ENCODE data around the gene CCR5AS.

CCR5AS gene

DNA sequence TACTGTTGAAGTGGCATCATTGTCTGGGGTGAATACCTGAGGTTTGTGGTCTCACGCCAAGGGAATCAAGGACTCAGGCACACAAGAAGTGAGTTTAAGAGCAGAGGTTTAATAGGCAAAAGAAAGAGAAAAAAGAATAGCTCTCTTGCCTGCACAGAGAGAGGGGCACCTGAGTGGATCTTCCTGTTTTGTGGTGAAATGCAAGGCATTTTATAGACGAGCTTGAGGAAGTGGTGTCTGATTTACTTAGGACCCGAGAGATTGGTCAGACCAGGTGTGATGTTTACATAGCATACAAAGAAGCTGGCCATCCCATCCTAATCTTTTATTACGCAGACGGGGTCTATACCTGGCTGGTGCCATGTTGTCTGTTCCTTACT lies 22.9 kb downstream of the CCR5AS start:
- H2AFZ ChIP-seq (ENCODE audit: low read length), result no peak overlapping the region
- no peaks in the 10 kb centered on the region for H3K36me3 ChIP-seq (ENCODE audit: control insufficient read depth, insufficient read depth, low read length)
- no peak overlapping the region for H3K4me3 ChIP-seq (replicated peaks in 1 of 4; ENCODE audit: control extremely low read depth in 1 of 4, insufficient read depth in 1 of 4, low read depth in 3 of 4, low read length in 4 of 4)
- H4K20me1 ChIP-seq (ENCODE audit: control insufficient read depth, extremely low read depth, insufficient read depth, low read length), result no peaks in the 10 kb centered on the region
- H3K9me3 ChIP-seq (ENCODE audit: control insufficient read depth, insufficient read depth, low read depth, low read length), result no peaks in the 10 kb centered on the region
- H3K4me1 ChIP-seq (ENCODE audit: control insufficient read depth, extremely low read depth, insufficient read depth, low read length), result no peaks in the 10 kb centered on the region
- no peak overlapping the region for H3K27ac ChIP-seq (ENCODE audit: insufficient read depth, low read length)
- no peaks in the 10 kb centered on the region for H3K27me3 ChIP-seq (ENCODE audit: control insufficient read depth, insufficient read depth, low read length)
- H3K9ac ChIP-seq (ENCODE audit: insufficient read depth, low read length), result no peak overlapping the region
- no peaks in the 10 kb centered on the region for H3K79me2 ChIP-seq (ENCODE audit: control insufficient read depth, insufficient read depth, low read length)
- TF ChIP-seq, protein P1, sequence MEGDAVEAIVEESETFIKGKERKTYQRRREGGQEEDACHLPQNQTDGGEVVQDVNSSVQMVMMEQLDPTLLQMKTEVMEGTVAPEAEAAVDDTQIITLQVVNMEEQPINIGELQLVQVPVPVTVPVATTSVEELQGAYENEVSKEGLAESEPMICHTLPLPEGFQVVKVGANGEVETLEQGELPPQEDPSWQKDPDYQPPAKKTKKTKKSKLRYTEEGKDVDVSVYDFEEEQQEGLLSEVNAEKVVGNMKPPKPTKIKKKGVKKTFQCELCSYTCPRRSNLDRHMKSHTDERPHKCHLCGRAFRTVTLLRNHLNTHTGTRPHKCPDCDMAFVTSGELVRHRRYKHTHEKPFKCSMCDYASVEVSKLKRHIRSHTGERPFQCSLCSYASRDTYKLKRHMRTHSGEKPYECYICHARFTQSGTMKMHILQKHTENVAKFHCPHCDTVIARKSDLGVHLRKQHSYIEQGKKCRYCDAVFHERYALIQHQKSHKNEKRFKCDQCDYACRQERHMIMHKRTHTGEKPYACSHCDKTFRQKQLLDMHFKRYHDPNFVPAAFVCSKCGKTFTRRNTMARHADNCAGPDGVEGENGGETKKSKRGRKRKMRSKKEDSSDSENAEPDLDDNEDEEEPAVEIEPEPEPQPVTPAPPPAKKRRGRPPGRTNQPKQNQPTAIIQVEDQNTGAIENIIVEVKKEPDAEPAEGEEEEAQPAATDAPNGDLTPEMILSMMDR (conservative IDR thresholded peaks at IDR 0.05 in 1 of 2, IDR thresholded peaks at IDR 0.05 in 1 of 2; ENCODE audit: low read depth in 1 of 2, low read length in 2 of 2), result no peak
- no peak for TF ChIP-seq EZH2 (IDR thresholded peaks at IDR 0.05; ENCODE audit: low read length, missing control alignments)
- DNase-seq (ENCODE audit: low read depth in 2 of 2), result no peak
- no peak overlapping the region for H3K4me2 ChIP-seq (ENCODE audit: extremely low read depth, insufficient read depth, low read length)

DNA sequence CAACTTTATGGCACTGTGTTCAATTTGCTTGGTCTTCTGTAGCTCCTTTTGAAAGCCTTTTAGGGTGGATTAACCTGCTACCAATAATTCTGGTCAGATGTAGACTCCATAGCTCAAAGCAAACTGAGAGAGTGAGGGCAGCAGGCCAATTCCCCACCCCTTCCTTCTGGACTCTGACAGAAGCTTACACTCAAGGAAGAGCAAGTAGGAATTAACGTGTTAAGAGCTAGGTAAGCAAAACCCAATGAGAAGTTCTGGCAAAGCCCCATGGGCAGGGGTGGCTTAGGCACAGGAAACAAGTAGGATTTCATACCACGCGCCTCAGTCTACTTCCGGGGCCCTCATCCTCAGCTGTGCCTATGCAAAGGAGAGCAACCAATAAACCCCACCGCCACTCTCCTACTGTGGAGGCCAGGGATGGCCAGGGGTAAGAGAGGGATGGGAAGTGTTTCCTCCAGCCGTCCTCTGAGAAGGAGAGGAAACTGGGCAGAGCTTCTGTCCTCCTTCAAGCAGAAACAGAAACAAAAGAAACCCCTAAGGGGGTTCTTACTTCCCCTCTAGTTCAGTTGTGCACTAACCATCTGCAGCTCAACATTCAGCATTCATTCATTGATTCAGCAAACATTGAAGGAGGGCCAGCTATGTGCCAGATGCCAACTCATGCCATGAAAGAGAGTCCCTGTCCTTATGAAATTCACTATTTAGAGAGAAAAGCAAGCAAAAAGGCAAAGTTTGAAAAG lies 23.5 kb downstream of the CCR5AS start:
- Histone ChIP-seq H3K79me2 (ENCODE audit: control insufficient read depth, insufficient read depth, low read length) (no peaks in the 10 kb centered on the region), H3K27me3 (ENCODE audit: control insufficient read depth, insufficient read depth, low read length) (no peaks in the 10 kb centered on the region), H3K9me3 (ENCODE audit: control insufficient read depth, insufficient read depth, low read depth, low read length) (no peaks in the 10 kb centered on the region), H3K4me2 (ENCODE audit: extremely low read depth, insufficient read depth, low read length) (no peak overlapping the region), H3K9ac (ENCODE audit: insufficient read depth, low read length) (no peak overlapping the region), H3K4me3 (replicated peaks in 1 of 4; ENCODE audit: control extremely low read depth in 1 of 4, insufficient read depth in 1 of 4, low read depth in 3 of 4, low read length in 4 of 4) (no peak overlapping the region), H4K20me1 (ENCODE audit: control insufficient read depth, extremely low read depth, insufficient read depth, low read length) (no peaks in the 10 kb centered on the region), H3K4me1 (ENCODE audit: control insufficient read depth, extremely low read depth, insufficient read depth, low read length) (no peaks in the 10 kb centered on the region), H3K27ac (ENCODE audit: insufficient read depth, low read length) (no peak overlapping the region), H3K36me3 (ENCODE audit: control insufficient read depth, insufficient read depth, low read length) (no peaks in the 10 kb centered on the region), H2AFZ (ENCODE audit: low read length) (no peak overlapping the region)
- no peak for DNase-seq (ENCODE audit: low read depth in 2 of 2)
- TF ChIP-seq, protein P1 (conservative IDR thresholded peaks at IDR 0.05 in 1 of 2, IDR thresholded peaks at IDR 0.05 in 1 of 2; ENCODE audit: low read depth in 1 of 2, low read length in 2 of 2), result no peak
- TF ChIP-seq EZH2 (IDR thresholded peaks at IDR 0.05; ENCODE audit: low read length, missing control alignments), result no peak

DNA sequence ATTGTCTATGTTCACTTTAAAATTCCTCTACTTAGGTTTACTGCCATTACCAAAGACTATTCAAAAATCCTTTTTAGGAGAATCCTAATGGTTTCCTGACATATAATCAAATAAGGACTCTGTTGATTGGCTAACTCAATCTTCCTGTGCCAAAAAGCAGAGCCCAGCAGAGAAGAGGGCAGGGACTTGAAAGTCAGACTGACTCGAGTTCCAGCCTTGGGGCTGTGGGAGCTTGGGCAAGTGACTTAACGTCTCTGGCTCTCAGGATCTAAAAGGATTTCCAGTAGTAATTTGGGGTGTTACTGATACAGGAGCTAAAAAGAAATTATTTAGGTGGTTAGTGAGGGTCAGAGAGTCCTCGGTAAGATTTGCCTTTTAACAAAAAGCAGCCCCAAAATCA lies 25.2 kb downstream of the CCR5AS start:
- Histone ChIP-seq H3K4me2 (ENCODE audit: extremely low read depth, insufficient read depth, low read length) (no peak overlapping the region), H3K9ac (ENCODE audit: insufficient read depth, low read length) (no peak overlapping the region), H3K9me3 (ENCODE audit: control insufficient read depth, insufficient read depth, low read depth, low read length) (no peaks in the 10 kb centered on the region), H4K20me1 (ENCODE audit: control insufficient read depth, extremely low read depth, insufficient read depth, low read length) (no peaks in the 10 kb centered on the region), H3K4me1 (ENCODE audit: control insufficient read depth, extremely low read depth, insufficient read depth, low read length) (no peaks in the 10 kb centered on the region), H2AFZ (ENCODE audit: low read length) (no peak overlapping the region), H3K27me3 (ENCODE audit: control insufficient read depth, insufficient read depth, low read length) (no peaks in the 10 kb centered on the region), H3K4me3 (replicated peaks in 1 of 4; ENCODE audit: control extremely low read depth in 1 of 4, insufficient read depth in 1 of 4, low read depth in 3 of 4, low read length in 4 of 4) (no peak overlapping the region), H3K79me2 (ENCODE audit: control insufficient read depth, insufficient read depth, low read length) (no peaks in the 10 kb centered on the region), H3K27ac (ENCODE audit: insufficient read depth, low read length) (no peak overlapping the region), H3K36me3 (ENCODE audit: control insufficient read depth, insufficient read depth, low read length) (no peaks in the 10 kb centered on the region)
- DNase-seq (ENCODE audit: low read depth in 2 of 2), result no peak
- TF ChIP-seq, protein P1 (conservative IDR thresholded peaks at IDR 0.05 in 1 of 2, IDR thresholded peaks at IDR 0.05 in 1 of 2; ENCODE audit: low read depth in 1 of 2, low read length in 2 of 2), result no peak
- no peak for TF ChIP-seq EZH2 (IDR thresholded peaks at IDR 0.05; ENCODE audit: low read length, missing control alignments)
